Heart right ventricle (tissue), 16 donors: ENCODE results near the gene TBC1D22A. TPM values are rescaled to one million over a fixed set of nuclear protein-coding genes. Genes with fewer than 3 reads are reported as not detected.

ENCODE experiments used
- ATAC-seq, 8 donors: fragments of 200-7000 bp; cut with Tn5 transposase; one replicate each; pipeline ENCODE4 v1.9.1; 2020; ENCODE audit warnings: mild to moderate bottlenecking in 8 of 8, moderate library complexity in 8 of 8, moderate number of reproducible peaks in 1 of 8
- DNase-seq, 2 donors: peaks; one replicate each; pipeline ENCODE4 v3.0.0-alpha.2; 2020
- H3K27ac ChIP-seq, 10 donors: fragments of 200-600 bp; sonication (generic) in 2 of 10; one replicate each; pipeline versions ENCODE4 v1.5.0 to v1.8.0; 2020 to 2022; ENCODE audit warnings: mild to moderate bottlenecking in 3 of 10
- H3K27me3 ChIP-seq, 7 donors: fragments of 200-600 bp; one replicate each; pipeline ENCODE4 v1.8.0; 2021 to 2022; ENCODE audit warnings: mild to moderate bottlenecking in 2 of 7
- H3K36me3 ChIP-seq, 9 donors: fragments of 200-600 bp; sonication (generic) in 1 of 9; one replicate each; pipeline versions ENCODE4 v1.5.0 to v1.8.0; 2020 to 2022; ENCODE audit warnings: mild to moderate bottlenecking in 2 of 9
- H3K4me1 ChIP-seq, 9 donors: fragments of 200-600 bp; sonication (generic) in 1 of 9; one replicate each; pipeline versions ENCODE4 v1.5.0 to v1.8.0; 2020 to 2022; ENCODE audit warnings: mild to moderate bottlenecking in 4 of 9
- H3K4me3 ChIP-seq, 10 donors: fragments of 200-600 bp; sonication (generic) in 2 of 10; one replicate each; pipeline versions ENCODE4 v1.5.0 to v1.8.0; 2020 to 2022; ENCODE audit warnings: mild to moderate bottlenecking in 7 of 10, moderate library complexity in 2 of 10
- H3K9me3 ChIP-seq, 11 donors: fragments of 200-600 bp in 10 of 11; sonication (generic) in 2 of 11; one replicate each; pipeline versions ENCODE4 v1.5.0 to v1.8.0; 2013 to 2022; ENCODE audit warnings: mild to moderate bottlenecking in 2 of 11, control low read depth in 1 of 11, moderate library complexity in 1 of 11
- CTCF ChIP-seq, 9 donors: fragments of 200-600 bp; sonication (generic) in 2 of 9; IDR thresholded peaks; one replicate each; pipeline versions ENCODE4 v1.5.0 to v1.8.0; 2021 to 2022; ENCODE audit warnings: antibody characterized with exemption in 9 of 9, mild to moderate bottlenecking in 5 of 9, moderate library complexity in 1 of 9
- WGBS, 2 donors: extraction: QIAGEN DNeasy Blood & Tissue Kit; methylation state at CpG; one replicate each; pipeline ENCODE4 v1.1.7; 2013; ENCODE audit warnings: inconsistent platforms in 1 of 2; 5-methylcytosine and 5-hydroxymethylcytosine counted together
- intact Hi-C, 10 donors: fragments of 100-400 bp; cut with DNase I; formaldehyde crosslinking; loops; one replicate each; pipeline versions ENCODE4 v1.11.1 to v1.14.2; 2022
- polyA plus RNA-seq, 2 donors: library from polyadenylated mRNA; stranded (reverse); fragments of 200-250 nt; gene quantifications; one replicate each; pipeline ENCODE4 v1.2.3, GENCODE V29; 2013
- total RNA-seq, 10 donors: library from RNA; stranded (reverse); fragmentation: NEBNext Ultra II Directional in 3 of 10; extraction: Animal tissue kit (Norgen Biotek cat#: 25700) in 3 of 10; gene quantifications; one replicate each; pipeline versions ENCODE4 v1.2.1 to v1.2.4, GENCODE V29; 2021 to 2023
- donor health status: Arrhythmogenic right ventricular cardiomyopathy.
- donor health status: ischemic (EF 13 %, LVEDD 7.1; RV severe dilation, severe dysfunction).
- donor health status: healthy with polysubstance abuse.
- donor health status: DM: no; HTN: yes; CAD: no.
- donor health status: DM: no; HTN: no; CAD: no.
- donor health status: ischemic (EF 25% LVEDD 6.9; RV normal size, moderate dysfunction).
- donor health status: ischemic (EF 25% LVEDD 5.7; RV mildly dilated, moderate dysfunction).
- donor health status: healthy.
- donor health status: DM: yes; HTN: yes; CAD: no.
- donor health status: Ischemic cardiomyopathy.
- donor health status: ischemic (EF 35%, LVEDD 5.7; RV mildly dilated, moderate dysfunction).
- donor health status: nonischemic (EF 11% LVEDD 7.7; RV severe dilation, severe dysfunction).
- donor health status: DM: yes; HTN: yes; CAD: no.
- donor health status: PGD.
- donor health status: ischemic (EF 29% LVEDD 5.4; RV normal size, mild dysfunction).
- donor health status: nonischemic (EF 23%, LVEDD 6.1; RV moderate dilation, normal function).

TBC1D22A gene
- total and polyA plus RNA-seq, 12 donors = 7.2 to 27.9 (median 17.9) TPM

GRCh38 chr22:47120399-47120798, 357.9 kb downstream of the TBC1D22A start:
- no peaks in the 10 kb centered on the region for H3K4me1 ChIP-seq
- H3K27me3 ChIP-seq = no peaks in the 10 kb centered on the region
- ATAC-seq (no peak), DNase-seq (no peak)
- intact Hi-C loops = no loop called here
- TF ChIP-seq CTCF (IDR thresholded peaks at IDR 0.05) = no peak
- H3K9me3 ChIP-seq = no peaks in the 10 kb centered on the region
- H3K27ac ChIP-seq = no peak overlapping the region
- no peaks in the 10 kb centered on the region for H3K36me3 ChIP-seq
- H3K4me3 ChIP-seq = no peak overlapping the region
- 97 to 100% methylated on average over 2 of the region's 2 CpGs for WGBS, 2 donors

- no peak for ATAC-seq
- TF ChIP-seq CTCF (IDR thresholded peaks at IDR 0.05) = no peak
- H3K4me3 ChIP-seq = no peak overlapping the region
- H3K27ac ChIP-seq = no peak overlapping the region
- WGBS, 2 donors = 97 to 98% methylated on average over 11 of the region's 11 CpGs
- DNase-seq = no peak
- intact Hi-C loops = no loop called here
- H3K9me3 ChIP-seq = no peaks in the 10 kb centered on the region
- H3K4me1 ChIP-seq = no peaks in the 10 kb centered on the region
- H3K36me3 ChIP-seq = no peaks in the 10 kb centered on the region
- H3K27me3 ChIP-seq = no peaks in the 10 kb centered on the region
These were observed 359.3 kb downstream of the TBC1D22A start for GRCh38 chr22:47121791-47122190.

GRCh38 chr22:47122441-47123000, 360.1 kb downstream of the TBC1D22A start:
- Histone ChIP-seq H3K4me1 (no peaks in the 10 kb centered on the region), H3K27me3 (no peaks in the 10 kb centered on the region), H3K36me3 (no peaks in the 10 kb centered on the region), H3K9me3 (no peaks in the 10 kb centered on the region), H3K27ac (no peak overlapping the region), H3K4me3 (no peak overlapping the region)
- TF ChIP-seq CTCF (IDR thresholded peaks at IDR 0.05) = no peak
- intact Hi-C loops = no loop called here
- no peak for ATAC-seq
- no peak for DNase-seq
- 91 to 94% methylated on average over 9 of the region's 9 CpGs for WGBS, 2 donors

GRCh38 chr22:47123006-47123826, 360.8 kb downstream of the TBC1D22A start:
- H3K27me3 ChIP-seq = no peaks in the 10 kb centered on the region
- intact Hi-C loops = no loop called here
- no peak overlapping the region for H3K4me3 ChIP-seq
- ATAC-seq (no peak), DNase-seq (no peak)
- H3K9me3 ChIP-seq = no peaks in the 10 kb centered on the region
- no peak for TF ChIP-seq CTCF (IDR thresholded peaks at IDR 0.05)
- H3K27ac ChIP-seq = no peak overlapping the region
- no peaks in the 10 kb centered on the region for H3K4me1 ChIP-seq
- 93 to 96% methylated on average over 18 of the region's 18 CpGs for WGBS, 2 donors
- no peaks in the 10 kb centered on the region for H3K36me3 ChIP-seq
